HG02973 (cell line): ENCODE data around the gene ODAM.
"Not testable (repeated sequence)": the region's sequence is repeated elsewhere in the genome, so short reads cannot be mapped to it uniquely, and the experiment has no call there.

Experiments
- ATAC-seq: cut with Tn5 transposase; IDR thresholded peaks from one replicate; pipeline ENCODE4 v1.9.1; 2021; ENCODE audit warnings: moderate library complexity; ENCODE audit not compliant: unreplicated experiment

Gene ODAM

DNA sequence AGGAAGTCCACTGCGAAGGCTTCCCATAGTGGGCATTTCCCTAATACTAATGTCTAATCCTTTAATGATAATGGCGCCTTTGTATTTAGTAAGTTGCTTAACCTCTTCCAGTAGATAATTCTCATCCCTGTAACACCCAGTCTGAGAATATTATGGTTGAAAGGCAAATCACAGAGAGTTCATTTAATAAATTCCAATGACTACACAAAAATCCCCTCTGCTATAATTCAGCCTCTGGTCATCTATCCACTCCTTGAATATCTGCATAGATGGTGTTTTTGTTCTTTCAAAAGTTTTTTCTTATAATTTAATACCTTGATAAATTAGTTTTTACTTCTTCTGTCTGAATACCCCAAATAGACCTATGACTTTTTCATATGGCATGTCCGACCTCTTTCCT, 25.9 kb downstream of the ODAM start:
- ATAC-seq = not testable (repeated sequence)

DNA sequence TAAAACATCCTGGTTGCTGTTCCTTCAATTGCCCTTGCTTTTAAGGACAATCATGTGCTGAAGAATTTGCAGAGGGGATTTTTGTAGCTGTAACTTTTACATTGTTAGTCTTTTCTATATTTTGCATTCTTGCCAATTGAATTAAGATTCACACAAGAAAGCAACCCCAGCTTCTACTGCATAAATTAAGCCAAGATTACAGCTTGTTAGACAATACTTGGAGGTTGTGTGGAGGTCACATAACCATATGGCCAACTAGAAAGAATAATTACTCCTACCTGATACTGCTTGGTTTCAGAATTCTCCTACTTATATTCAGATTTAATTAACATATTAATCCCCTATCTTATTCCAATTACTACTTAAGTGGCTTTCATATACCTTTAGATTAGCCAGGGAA, 26.3 kb downstream of the ODAM start:
- not testable (repeated sequence) for ATAC-seq

DNA sequence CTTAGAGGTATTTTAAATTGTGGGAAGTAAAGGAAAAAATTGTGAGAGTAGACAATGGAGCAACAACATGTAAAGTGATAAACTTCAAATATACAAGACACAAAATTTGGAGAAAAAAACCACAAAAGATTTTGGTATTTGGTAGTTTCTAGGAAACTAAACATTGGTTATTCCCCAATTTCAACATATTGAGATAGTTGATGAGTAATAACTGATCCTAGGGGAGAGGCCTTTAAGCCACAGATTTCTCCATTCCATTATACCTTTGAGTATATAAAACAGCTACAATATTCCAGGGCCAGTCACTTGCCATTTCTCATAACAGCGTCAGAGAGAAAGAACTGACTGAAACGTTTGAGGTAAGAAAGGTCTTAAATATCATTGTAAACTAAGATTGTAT, 30.3 kb downstream of the ODAM start, which contains the start of gene FDCSP:
FDCSP (plus strand) TSS at position 301 of the 400 bp plus-strand sequence. CDS start 5,071 bp downstream, outside the sequence.
- ATAC-seq = no peak

DNA sequence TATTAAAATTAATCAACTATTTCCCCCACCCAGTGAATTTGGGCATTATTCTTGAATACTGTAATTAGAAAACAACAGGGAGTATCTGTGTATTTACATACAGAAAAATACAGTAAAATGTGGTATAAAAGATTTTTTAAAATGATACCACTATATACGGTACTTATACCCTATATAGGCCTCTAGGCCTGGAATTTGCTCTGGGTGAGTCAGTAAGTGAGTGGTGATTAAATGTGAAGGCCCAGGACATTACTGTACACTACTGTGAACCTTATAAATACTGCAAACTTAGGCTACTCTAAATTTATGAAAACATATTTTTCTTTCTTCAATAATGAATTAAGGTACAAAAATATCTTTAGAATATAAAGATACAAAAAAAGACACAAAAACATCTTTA, 40.6 kb downstream of the ODAM start:
- ATAC-seq = no peak

DNA sequence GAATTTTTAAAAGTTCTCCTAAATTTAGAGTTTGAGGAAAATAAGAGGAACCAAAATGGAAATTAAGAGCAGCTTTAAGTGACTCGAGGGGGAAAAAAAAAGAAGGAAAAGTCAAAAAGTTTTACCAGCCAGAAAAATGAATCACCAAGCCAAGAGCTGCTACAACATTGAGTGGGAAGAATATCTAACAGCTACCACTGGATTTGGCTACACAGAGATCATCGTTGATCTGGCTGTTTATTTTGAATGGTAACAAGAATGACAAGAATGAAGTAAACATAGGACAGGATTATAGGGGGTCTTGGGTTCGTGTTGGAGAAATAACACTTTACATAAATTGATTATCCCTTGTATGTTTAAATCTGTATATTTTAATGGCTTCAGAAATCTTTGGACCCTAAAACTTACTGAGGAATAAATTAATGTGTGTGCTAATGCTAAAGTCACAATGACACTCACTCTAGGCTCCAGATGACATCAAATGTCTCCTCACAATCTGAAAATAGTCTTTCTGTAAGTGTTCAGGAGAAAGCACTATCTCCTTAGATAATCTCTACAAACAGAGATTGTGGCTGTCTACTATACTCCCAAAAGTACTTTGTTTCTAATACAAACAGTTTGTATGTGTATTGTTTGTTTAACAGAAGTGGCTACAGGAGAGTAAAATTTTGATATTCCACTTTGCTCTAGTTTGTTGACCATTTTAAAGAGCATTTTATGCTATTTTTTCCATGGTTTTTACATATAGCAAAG, 43.8 kb downstream of the ODAM start:
- ATAC-seq = no peak

DNA sequence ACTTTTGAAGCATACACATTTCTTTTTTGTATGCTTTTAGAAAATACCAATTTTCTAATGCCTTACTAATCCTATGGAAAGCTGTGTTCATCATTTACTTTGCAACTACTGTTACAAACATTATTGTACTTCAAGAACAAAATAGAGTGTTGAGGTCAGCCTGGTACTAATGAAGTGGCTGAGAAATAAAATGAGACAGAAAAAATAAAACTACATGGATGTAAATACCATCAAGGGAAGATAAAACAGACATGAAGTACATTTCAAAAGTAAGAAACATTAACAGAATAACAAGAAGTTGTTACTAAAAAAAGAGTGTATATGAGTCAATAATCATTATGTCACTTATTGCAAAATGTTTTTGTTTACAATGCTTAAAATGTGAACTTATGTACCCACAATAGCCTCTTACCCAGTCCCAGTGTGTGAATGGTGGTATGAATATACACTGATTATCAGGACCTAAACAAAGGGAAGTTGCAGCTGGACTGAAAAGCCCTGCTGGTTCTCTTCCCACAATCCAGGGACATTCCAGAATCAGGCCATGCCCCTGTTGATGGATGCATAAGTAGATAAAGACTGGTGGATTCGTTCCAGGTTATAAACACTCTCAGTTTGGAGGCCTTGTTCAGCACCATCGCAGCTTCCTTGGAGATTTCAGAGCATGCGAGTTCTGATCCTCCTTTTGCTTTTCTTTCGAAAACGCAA, 44.5 kb downstream of the ODAM start:
- no peak for ATAC-seq

DNA sequence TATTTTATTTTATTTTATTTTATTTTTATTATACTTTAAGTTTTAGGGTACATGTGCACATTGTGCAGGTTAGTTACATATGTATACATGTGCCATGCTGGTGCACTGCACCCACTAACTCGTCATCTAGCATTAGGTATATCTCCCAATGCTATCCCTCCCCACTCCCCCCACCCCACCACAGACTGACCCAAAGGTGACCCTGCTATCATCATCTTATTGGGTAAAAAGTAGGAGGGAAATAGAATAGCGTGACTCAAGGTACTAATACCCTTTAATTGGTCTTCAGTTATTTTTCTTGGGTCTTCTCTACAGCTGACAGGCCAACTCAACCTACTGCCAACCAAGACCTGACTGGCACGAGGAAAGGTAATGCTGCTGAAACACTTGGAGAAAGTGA, 46.8 kb downstream of the ODAM start, which contains the start of gene CSN3:
CSN3 (plus strand) TSS at position 301 of the 400 bp plus-strand sequence. CDS start 2,223 bp downstream, outside the sequence.
- ATAC-seq = not testable (repeated sequence)

DNA sequence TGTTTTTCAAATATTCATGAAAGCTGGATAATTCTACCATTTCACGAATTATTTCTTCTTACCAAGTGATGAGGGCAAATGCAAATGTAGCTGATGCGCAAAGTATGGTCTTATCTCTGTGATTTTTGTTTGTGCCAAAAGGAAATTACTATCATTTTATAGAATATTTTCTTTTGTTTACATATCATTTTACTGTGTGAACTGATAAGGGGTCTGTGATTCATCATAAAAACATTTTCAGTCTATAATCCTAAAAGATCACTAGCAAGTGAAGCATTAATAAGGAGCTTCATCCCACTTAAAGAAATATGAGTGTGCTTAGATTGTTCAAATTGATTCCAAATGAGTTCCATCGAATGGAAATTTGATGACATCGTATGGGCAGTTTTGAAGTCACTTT, 47.6 kb downstream of the ODAM start:
- no peak for ATAC-seq

DNA sequence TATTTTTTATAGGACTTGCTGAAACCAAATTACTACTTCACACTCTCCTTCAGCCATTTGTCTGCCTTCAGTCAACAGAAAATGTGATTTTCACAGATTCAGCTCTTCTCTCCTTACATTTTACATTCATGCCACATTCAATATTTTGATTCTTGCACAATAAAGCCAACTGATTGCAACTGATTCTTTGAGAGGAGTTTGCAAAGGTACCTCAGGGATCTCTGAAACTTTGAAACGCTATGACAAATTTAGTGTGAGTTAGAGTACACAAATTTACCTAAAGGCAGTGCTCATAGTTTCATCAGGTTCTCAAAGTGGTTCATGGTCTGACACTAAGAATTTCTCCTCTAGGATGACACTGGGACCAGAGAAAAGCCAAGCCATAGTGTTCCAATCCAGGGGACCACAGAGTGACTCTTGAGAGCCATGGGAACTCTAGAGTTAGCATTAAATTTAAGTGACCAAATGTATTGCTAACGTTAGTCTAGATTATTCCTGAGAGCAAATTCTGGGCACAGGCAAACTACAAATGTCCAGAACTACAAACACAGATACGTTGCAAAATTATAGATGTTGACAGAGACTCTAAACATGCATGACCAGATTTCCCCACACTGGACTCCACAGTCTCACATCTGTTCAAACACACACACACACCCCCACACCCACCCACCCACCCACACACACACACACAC, 55.9 kb downstream of the ODAM start:
- no peak for ATAC-seq

DNA sequence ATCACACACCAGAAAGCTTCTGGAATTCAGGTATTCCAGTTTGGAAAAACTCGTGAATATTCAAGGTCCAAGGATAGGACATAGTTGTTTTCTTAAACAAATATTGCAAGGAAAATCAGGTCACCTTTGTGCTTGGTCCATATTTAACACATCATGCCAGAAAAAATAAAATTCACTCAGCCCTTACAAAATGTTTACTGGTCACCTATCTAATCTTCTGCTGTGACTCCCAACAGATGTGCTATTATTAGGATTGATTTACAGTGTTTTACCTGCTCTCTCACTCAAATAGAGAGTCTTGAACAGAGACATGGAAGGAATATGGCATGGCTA, 56.4 kb downstream of the ODAM start:
- ATAC-seq = no peak
